Measurements from ENCODE around the gene PLCB1. TPM values are rescaled to one million over a fixed set of nuclear protein-coding genes. Genes with fewer than 3 reads are reported as not detected.

The PLCB1 gene
- polyA plus RNA-seq, 12 donors, result 7.4 to 17.8 (median 10.6) TPM; not detected in 1

DNA sequence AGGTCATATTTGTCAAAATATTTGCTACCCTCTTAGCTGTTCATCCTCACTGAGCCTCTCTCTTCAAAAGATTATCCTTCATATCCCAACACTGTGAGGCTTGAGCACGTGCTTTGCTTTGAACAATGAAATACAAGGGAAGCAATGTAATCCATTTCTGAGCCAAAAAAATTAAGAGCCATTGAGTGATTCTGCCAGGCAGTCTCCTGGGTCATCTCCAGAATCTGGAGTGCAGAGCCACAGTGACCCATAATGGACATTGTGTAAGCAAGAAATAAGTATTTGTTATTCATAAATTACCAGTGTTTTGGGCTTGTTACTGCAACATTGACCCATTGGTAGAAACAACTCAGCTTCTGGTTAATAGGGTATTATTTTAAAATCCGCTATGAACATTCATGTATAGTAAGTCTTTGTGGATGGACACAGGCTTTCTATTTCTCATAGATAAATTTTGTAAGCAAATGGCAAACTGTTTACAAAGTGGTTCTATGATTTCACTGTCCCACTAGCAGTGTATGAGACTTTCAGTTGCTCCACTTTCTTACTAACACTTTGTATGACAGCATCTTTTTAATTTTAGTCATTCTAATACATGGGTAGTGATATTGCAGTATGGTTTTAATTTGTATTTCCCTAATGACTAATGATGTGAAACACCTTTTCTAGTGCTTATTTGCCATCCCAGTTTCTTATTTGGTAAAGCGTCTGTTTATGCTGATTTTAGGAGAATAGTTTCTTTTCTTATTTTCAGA lies 358.2 kb downstream of the PLCB1 start:
- no peak for DNase-seq

- DNase-seq, result no peak
Measured at GRCh38 chr20:8492173-8492572, 360.1 kb downstream of the PLCB1 start.

GRCh38 chr20:8498571-8498970 lies 366.5 kb downstream of the PLCB1 start:
- no peak for DNase-seq

- no peak for DNase-seq
Measured at GRCh38 chr20:8504030-8504429, 372.0 kb downstream of the PLCB1 start.

GRCh38 chr20:8505476-8506200 lies 373.6 kb downstream of the PLCB1 start:
- peak; percentile 24 for DNase-seq

DNA sequence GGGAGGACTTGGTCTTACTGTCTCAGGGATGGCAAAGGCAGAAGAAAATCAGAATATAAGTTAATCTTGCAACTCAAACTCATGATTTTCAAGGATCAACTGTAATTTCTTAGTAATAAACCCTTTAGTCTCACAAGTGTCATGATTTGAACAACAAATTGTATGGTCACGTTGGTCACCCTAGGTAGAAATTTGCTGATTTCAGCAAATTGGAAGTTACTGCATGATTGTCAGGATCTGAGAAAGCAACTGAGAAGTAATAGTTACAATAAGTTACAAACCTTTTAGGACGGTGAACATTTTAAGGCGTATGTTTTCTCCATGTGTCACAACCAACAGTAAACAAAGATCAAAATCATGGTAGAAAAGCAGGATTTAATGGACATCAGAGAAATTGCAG lies 375.2 kb downstream of the PLCB1 start:
- no peak for DNase-seq

GRCh38 chr20:8509809-8510208 lies 377.7 kb downstream of the PLCB1 start:
- DNase-seq, result no peak

GRCh38 chr20:8510808-8511207 lies 378.7 kb downstream of the PLCB1 start:
- no peak for DNase-seq

DNA sequence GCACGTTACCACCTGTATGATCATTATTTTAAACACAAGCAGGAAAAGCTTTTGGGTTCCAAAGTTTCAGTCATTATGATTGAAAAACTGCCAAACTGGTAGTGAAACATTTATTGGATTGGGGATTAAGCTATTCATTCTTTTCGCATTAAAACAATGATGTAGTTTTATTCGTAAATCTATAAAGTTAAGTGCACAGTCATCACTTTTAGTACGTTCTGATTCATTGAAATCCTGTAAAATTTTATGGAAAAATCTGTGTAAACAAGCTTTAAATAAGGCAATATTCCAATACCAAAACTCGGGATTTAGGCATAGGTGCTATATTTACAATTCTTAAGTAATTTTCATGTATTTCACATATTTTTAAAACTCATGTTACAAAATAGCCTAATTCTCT lies 379.9 kb downstream of the PLCB1 start:
- DNase-seq, result no peak

DNA sequence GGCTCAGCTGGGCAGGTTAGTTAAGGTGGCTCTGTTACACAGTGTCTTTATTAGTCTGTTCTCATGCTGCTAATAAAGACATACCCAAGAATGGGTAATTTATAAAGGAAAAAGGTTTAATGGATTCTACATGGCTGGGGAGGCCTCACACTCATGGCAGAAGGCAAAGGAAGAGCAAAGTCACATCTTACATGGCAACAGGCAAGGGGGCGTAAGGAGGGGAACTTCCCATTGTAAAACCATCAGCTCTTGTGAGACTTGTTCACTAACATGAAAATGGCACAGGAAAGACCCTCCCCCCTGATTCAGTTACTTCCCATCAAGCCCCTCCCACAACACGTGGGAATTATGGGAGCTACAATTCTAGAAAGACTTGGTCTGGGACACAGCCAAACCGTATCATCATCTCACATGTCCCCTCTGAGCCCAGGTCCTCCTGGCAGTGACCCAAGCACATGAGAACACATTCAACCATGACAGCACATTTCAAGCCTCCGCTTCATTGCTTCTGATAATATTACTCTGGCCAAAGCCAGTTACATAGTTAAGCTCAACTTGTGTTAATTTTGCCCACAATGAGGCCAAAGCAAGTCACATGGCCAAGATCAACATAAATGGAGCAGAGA lies 383.9 kb downstream of the PLCB1 start:
- no peak for DNase-seq

DNA sequence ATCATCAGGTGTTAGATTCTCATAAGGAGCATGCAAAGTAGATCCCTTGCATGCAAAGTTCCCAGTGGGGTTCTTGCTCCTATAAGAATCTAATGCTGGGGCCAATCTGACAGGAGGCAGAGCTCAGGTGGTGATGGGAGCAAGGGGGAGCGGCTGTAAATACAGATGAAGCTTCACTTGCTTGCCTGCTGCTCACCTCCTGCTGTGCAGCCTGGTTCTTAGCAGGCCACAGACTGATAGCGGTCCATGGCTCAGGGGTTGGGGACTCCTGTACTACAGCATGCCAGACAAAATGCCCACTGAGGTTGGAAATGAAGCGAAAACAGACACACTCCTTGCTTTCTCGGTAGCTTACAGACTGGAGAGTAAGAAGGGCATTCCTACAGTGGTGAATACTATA lies 386.8 kb downstream of the PLCB1 start:
- DNase-seq, result no peak

DNA sequence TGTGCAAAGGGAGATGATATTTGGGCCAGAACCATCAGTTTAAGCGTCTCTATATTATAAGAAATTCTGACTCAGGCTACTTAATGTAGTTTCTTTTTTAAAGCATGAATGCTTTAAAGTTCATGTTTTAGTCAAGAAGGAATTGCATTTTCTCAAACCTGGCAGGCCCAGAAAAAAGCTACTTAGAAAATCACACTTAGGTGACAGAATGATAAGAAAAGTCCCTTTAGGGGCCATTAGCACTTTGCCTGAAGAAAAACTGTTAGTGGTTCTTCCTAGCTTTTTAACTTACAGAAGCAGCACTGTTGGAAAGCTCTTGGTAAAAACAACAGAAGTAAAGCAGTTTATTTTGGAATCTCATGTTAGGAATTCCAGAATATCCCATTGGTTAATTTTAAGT lies 387.8 kb downstream of the PLCB1 start:
- DNase-seq, result no peak

DNA sequence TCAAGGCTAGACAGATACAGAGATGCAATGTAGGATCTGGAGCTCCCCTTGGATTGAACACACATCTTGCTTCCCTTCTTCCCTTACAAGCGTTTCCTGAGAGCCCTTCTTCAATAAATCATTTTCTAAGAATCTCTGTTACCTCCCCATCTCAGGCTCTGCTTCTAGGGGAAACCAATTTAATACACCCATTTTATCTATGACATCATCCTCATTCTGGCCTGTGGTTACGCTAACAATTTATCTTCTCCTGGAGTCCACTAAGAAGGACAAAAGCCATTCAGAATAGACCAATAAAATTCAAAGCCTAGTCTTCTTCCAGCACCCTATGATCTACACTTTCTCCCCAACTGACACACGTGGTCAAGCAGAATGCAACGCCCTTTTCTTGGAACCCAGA lies 390.1 kb downstream of the PLCB1 start:
- no peak for DNase-seq

- DNase-seq, result no peak
Measured at GRCh38 chr20:8523684-8524083, 391.6 kb downstream of the PLCB1 start.

GRCh38 chr20:8524101-8525016 lies 392.3 kb downstream of the PLCB1 start:
- DNase-seq, result no peak

DNA sequence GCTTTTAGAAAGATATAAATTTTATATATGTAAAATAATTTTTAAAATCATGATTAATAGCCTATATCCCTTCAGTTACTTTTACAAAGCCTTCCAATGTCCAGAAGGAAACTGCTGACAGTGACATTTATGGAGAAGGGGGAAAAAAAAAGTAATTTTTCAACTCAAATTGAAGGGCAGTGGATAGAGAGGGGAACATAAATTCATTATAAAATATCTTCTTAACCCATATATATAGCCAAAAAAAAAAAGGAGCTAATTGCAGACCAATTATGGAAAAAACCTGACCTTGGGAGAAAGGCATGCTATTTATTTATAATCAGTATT lies 392.9 kb downstream of the PLCB1 start:
- DNase-seq, result no peak

GRCh38 chr20:8526610-8527009 lies 394.5 kb downstream of the PLCB1 start:
- no peak for DNase-seq

DNA sequence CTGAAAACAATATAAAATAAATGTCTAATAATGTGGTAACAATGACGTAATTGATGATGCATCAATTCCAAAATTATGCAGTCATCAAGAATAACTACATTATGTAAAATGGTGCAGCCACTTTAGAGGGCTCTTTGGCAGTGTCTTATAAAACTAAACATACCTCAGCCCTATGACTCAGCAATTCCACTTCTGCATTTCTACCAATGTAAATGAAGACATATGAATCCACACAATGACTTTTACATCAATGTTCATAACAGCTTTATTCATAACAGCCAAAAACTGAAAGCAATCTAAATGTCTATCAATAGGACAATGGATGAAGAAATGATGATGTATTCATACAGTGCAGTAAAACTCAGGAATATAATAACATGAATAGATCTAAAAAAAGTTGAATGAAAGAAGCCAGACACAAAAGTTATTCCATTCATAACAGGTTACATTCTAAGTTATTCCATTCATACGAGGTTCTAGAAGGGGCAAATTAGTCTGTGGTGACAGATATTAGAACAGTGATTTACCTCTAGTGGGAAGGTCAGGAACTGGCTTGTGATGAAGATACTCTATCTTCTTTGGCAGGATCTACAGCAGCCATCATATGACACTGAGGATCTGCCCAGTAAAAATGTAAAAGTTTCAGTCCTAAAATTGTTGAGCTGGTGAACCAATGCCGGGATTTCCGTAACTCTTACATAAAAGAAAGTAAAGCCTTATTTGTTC lies 396.1 kb downstream of the PLCB1 start:
- DNase-seq, result no peak

DNA sequence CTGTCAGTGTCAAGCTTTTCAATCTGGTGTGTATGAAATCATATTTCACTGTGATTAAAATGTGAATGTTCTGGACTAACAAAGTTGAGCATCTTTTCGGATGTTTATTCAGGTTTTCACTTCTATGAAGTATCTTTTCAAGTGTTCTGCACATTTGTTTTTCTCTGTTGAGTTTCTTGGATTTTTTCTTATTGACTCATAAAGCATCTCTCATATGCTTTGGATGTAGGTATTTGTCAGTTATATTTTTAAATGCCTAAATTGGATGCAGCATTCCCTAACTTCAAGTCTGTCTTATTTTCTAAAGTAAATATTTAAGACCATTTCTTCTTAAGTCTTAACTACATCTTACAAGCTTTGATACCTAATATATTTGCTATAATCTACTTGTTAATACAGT lies 398.0 kb downstream of the PLCB1 start:
- DNase-seq, result no peak

- DNase-seq, result no peak
Measured at GRCh38 chr20:8532169-8532568, 400.1 kb downstream of the PLCB1 start.

DNA sequence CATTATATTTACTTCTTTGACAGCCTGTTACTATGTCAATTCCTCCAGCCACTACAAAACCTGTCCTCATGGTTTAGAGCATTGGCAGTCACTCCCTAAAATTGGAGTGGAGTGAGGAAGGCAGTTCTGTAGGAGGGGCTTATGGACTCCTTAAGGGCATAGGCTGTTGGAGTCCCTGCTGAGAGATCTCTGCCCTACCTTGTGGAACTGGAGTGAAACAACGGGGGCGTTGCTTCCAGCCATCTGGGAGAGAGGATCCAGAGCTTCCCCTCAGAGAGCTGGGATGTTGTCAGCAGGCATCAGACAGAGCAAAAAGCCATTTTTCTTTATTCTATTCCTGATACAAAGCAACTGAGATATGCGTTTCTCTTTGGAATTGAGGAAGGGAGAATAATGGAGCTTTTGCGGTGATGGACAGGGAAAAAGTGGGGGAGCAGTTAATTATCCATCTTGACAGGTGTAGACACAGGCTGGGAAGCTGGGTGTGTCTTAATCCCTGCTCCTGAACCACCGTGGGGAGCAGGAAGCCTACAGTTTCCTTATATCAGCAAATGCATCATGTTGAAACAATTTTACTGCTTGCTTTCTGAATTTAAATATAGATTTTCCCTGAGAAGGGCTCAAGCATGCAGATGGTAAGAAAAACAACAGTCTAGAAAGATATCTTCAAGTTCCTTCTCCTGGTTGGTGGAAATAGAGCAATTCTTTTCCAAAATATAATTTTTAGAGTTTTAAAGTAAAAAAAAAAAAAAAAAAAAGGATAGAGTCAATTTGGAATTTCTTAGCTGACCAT lies 402.5 kb downstream of the PLCB1 start:
- no peak for DNase-seq

Data from muscle of arm (tissue), 12 donors.